H1 (cell line): Measurements from ENCODE around the gene MTURN. TPM values are rescaled to one million over a fixed set of nuclear protein-coding genes. Genes with fewer than 3 reads are reported as not detected.

Source experiments
- BCL11A ChIP-seq, 2 experiments: IDR thresholded peaks; one replicate each; pipeline ENCODE4 v1.6.1; 2011; ENCODE audit warnings: low read depth in 2 of 2, low read length in 2 of 2, mild to moderate bottlenecking in 2 of 2
- EGR1 ChIP-seq: IDR thresholded peaks from 2 replicates; pipeline ENCODE4 v1.6.1; 2011; ENCODE audit warnings: low read depth, low read length, borderline replicate concordance
- HDAC6 ChIP-seq: IDR thresholded peaks from one replicate; pipeline ENCODE4 v1.7.1; 2012; ENCODE audit warnings: low read depth, mild to moderate bottlenecking, inconsistent platforms, low read length, moderate library complexity
- polyA plus RNA-seq, 7 experiments: library from polyadenylated mRNA; depleted of rRNA in 3 of 7; stranded (reverse) in 5 of 7; unstranded in 2 of 7; fragments of >200 nt in 5 of 7; fragments of 200-250 nt in 2 of 7; gene quantifications; 1 replicate in 5 of 7; 2 replicates in 1 of 7; 4 replicates in 1 of 7; pipeline versions ENCODE4 v1.2.1 to v1.2.3, GENCODE V29; 2011 to 2013; ENCODE audit warnings: missing spikeins in 2 of 7, mixed read lengths in 2 of 7
- total RNA-seq: library from RNA; stranded (reverse); fragmentation: NEBNext Ultra II Directional; extraction: Animal tissue kit (Norgen Biotek cat#: 25700); gene quantifications from 2 replicates; pipeline ENCODE4 v1.2.1, GENCODE V29; 2021

MTURN gene
- total and polyA plus RNA-seq, 2 of the 8 experiments (the other 6 are each of a cell fraction or from before 2014, with no cell fraction given) = 2.6 to 5.8 TPM

- TF ChIP-seq HDAC6 = no peak
- no peak for TF ChIP-seq EGR1
- no peak for TF ChIP-seq BCL11A (IDR thresholded peaks at IDR 0.05; ENCODE audit: low read depth in 2 of 2, low read length in 2 of 2)
Measured at GRCh38 chr7:30162133-30162532, 27.3 kb downstream of the MTURN start (continued).
